ENCODE measurements around the gene LHB. TPM values are rescaled to one million over a fixed set of nuclear protein-coding genes. Genes with fewer than 3 reads are reported as not detected.
"Not testable (repeated sequence)": the region's sequence is repeated elsewhere in the genome, so short reads cannot be mapped to it uniquely, and the experiment has no call there.

The LHB gene
- total RNA-seq, 1 experiment from 2014 or later = not detected

DNA sequence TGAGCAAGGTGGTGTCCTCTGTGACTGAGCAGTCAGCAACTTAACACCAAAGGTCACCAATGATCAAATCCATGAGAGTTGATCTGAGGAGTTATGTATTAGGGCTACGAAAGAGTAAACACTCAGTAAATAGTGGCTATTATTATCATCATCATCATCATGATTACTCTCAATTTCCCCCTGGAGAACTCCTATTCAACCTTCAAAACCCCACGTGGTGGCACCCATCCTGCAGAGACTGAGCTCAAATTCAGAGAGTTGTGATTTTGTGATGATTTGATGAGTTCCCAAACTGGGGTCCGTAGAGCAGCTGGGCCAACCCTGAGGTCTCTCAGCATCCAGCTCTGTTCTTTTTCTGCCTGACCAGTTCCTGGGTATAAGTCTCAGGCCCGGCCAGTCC lies 32.9 kb upstream of the LHB start:
- not testable (repeated sequence) for H2BK5ac ChIP-seq (ENCODE audit: insufficient read length, low read length); H2BK20ac ChIP-seq (ENCODE audit: low read depth, low read length, poor library complexity, severe bottlenecking); H3K9ac ChIP-seq (ENCODE audit: extremely low read depth, insufficient read length, low read length); H3K9me3 Mint-ChIP-seq; H3K79me2 ChIP-seq (ENCODE audit: insufficient read depth, low read length); H3K56ac ChIP-seq (ENCODE audit: insufficient read length, low read depth, low read length); H3K9me3 ChIP-seq (ENCODE audit: control insufficient read depth, low read depth, low read length); H3K27ac Mint-ChIP-seq; H4K5ac ChIP-seq (ENCODE audit: insufficient read length, low read depth, low read length); H3K27ac ChIP-seq (ENCODE audit: insufficient read length, low read depth, low read length); H3K18ac ChIP-seq (ENCODE audit: insufficient read length, low read depth, low read length); H3K23me2 ChIP-seq (ENCODE audit: insufficient read length, low read depth, low read length, poor library complexity, severe bottlenecking); H4K20me1 ChIP-seq (ENCODE audit: control insufficient read depth, insufficient read depth, insufficient read length); H2AK5ac ChIP-seq (ENCODE audit: insufficient read length, low read length); H2BK12ac ChIP-seq (ENCODE audit: insufficient read length, low read depth, low read length); H3K4me1 ChIP-seq (ENCODE audit: insufficient read depth, low read length); H3T11ph ChIP-seq (ENCODE audit: low read length); H2BK15ac ChIP-seq (ENCODE audit: low read depth, low read length); H3K27me3 ChIP-seq (ENCODE audit: insufficient read depth, low read length); H4K91ac ChIP-seq (ENCODE audit: insufficient read length, low read depth, low read length); H3K4me3 Mint-ChIP-seq; H3K4ac ChIP-seq (ENCODE audit: low read depth, low read length); H2BK120ac ChIP-seq (ENCODE audit: low read depth, low read length, poor library complexity, severe bottlenecking); H3K36me3 Mint-ChIP-seq (ENCODE audit: insufficient read depth in 1 of 3, low read depth in 3 of 3); H3K14ac ChIP-seq (ENCODE audit: insufficient read depth, low read length); H3K79me1 ChIP-seq (ENCODE audit: insufficient read depth, low read depth, low read length, poor library complexity, severe bottlenecking); H3K4me2 ChIP-seq (ENCODE audit: insufficient read depth, insufficient read length, low read length); H4K8ac ChIP-seq (replicated peaks; ENCODE audit: insufficient read length, low read depth, low read length); H2AFZ ChIP-seq (ENCODE audit: low read length); H3K23ac ChIP-seq (ENCODE audit: insufficient read length, low read depth, low read length); DNase-seq
- no CpG with 5 or more reads among the region's 4 CpGs for WGBS (ENCODE audit: extremely low coverage, insufficient read length, low lambda C conversion rate)
- Mint-ChIP-seq H3K4me1 (peaks cover 0 to 14% of the 10 kb centered on the region in 2 experiments; a peak in 2 of 4 replicates), H3K27me3 (ENCODE audit: low read depth) (peaks cover 36% of the 10 kb centered on the region)

- H3K4me3 Mint-ChIP-seq; H3K27me3 ChIP-seq (ENCODE audit: insufficient read depth, low read length); H3T11ph ChIP-seq (ENCODE audit: low read length); H2AFZ ChIP-seq (ENCODE audit: low read length); H4K91ac ChIP-seq (ENCODE audit: insufficient read length, low read depth, low read length); H3K14ac ChIP-seq (ENCODE audit: insufficient read depth, low read length); H3K9ac ChIP-seq (ENCODE audit: extremely low read depth, insufficient read length, low read length); H3K79me1 ChIP-seq (ENCODE audit: insufficient read depth, low read depth, low read length, poor library complexity, severe bottlenecking); H2BK12ac ChIP-seq (ENCODE audit: insufficient read length, low read depth, low read length); H2AK5ac ChIP-seq (ENCODE audit: insufficient read length, low read length); H2BK5ac ChIP-seq (ENCODE audit: insufficient read length, low read length); H3K23me2 ChIP-seq (ENCODE audit: insufficient read length, low read depth, low read length, poor library complexity, severe bottlenecking); H3K4me2 ChIP-seq (ENCODE audit: insufficient read depth, insufficient read length, low read length); H3K79me2 ChIP-seq (ENCODE audit: insufficient read depth, low read length); H3K27ac Mint-ChIP-seq; H3K56ac ChIP-seq (ENCODE audit: insufficient read length, low read depth, low read length); H3K18ac ChIP-seq (ENCODE audit: insufficient read length, low read depth, low read length); H2BK20ac ChIP-seq (ENCODE audit: low read depth, low read length, poor library complexity, severe bottlenecking); H3K9me3 ChIP-seq (ENCODE audit: control insufficient read depth, low read depth, low read length); H3K9me3 Mint-ChIP-seq; H4K20me1 ChIP-seq (ENCODE audit: control insufficient read depth, insufficient read depth, insufficient read length); H3K4me1 ChIP-seq (ENCODE audit: insufficient read depth, low read length); H3K4ac ChIP-seq (ENCODE audit: low read depth, low read length); H3K27ac ChIP-seq (ENCODE audit: insufficient read length, low read depth, low read length); H2BK15ac ChIP-seq (ENCODE audit: low read depth, low read length); H3K23ac ChIP-seq (ENCODE audit: insufficient read length, low read depth, low read length); H4K5ac ChIP-seq (ENCODE audit: insufficient read length, low read depth, low read length); DNase-seq; H4K8ac ChIP-seq (replicated peaks; ENCODE audit: insufficient read length, low read depth, low read length); H3K36me3 Mint-ChIP-seq (ENCODE audit: insufficient read depth in 1 of 3, low read depth in 3 of 3); H2BK120ac ChIP-seq (ENCODE audit: low read depth, low read length, poor library complexity, severe bottlenecking): not testable (repeated sequence)
- peaks cover 0 to 14% of the 10 kb centered on the region in 2 experiments; a peak in 2 of 4 replicates for H3K4me1 Mint-ChIP-seq
- peaks cover 32% of the 10 kb centered on the region for H3K27me3 Mint-ChIP-seq (ENCODE audit: low read depth)
- no CpG with 5 or more reads among the region's 12 CpGs for WGBS (ENCODE audit: extremely low coverage, insufficient read length, low lambda C conversion rate)
Observed at GRCh38 chr19:49049011-49049410, 32.1 kb upstream of the LHB start, which contains the start of gene CGB8. Gene CGB8 (minus strand): TSS chr19:49049111. CDS start chr19:49048739, 372 bp downstream.
